SU-DHL-6 (cell line): ENCODE results near the gene FAT1.

Source experiments
- H2AFZ ChIP-seq: fragments of 200-600 bp; sonication (generic); 2 replicates; pipeline ENCODE4 v1.6.1; 2014; ENCODE audit warnings: low read depth, mild to moderate bottlenecking, moderate library complexity, mixed read lengths, antibody characterized with exemption, low read length; ENCODE audit not compliant: severe bottlenecking
- H3F3A ChIP-seq: fragments of 200-600 bp; shearing (Covaris generic); 2 replicates; pipeline ENCODE4 v1.6.0; 2016; ENCODE audit warnings: antibody characterized with exemption, mild to moderate bottlenecking; ENCODE audit not compliant: insufficient read depth
- H3K27ac ChIP-seq: fragments of 200-600 bp; sonication (generic); 2 replicates; pipeline ENCODE4 v1.5.1; 2016; ENCODE audit warnings: low read depth, mild to moderate bottlenecking, low read length, moderate library complexity, mixed read lengths
- H3K27me3 ChIP-seq: fragments of 200-600 bp; sonication (generic), shearing (Covaris generic); 2 replicates; pipeline ENCODE4 v1.6.0; 2014; ENCODE audit warnings: mild to moderate bottlenecking, low read length
- H3K36me3 ChIP-seq: fragments of 200-600 bp; sonication (generic); 2 replicates; pipeline ENCODE4 v1.6.1; 2014; ENCODE audit warnings: mild to moderate bottlenecking, low read length, mixed read lengths
- H3K4me2 ChIP-seq: fragments of 300-600, 200-600 bp; shearing (Covaris generic), sonication (generic); 2 replicates; pipeline ENCODE4 v1.6.0; 2014; ENCODE audit warnings: low read length, low read depth, mild to moderate bottlenecking; ENCODE audit not compliant: poor library complexity, severe bottlenecking
- H3K4me3 ChIP-seq: fragments of 200-600 bp; sonication (generic); 2 replicates; pipeline ENCODE4 v1.5.1; 2014; ENCODE audit warnings: antibody characterized with exemption, low read length, mild to moderate bottlenecking, mixed read lengths; ENCODE audit not compliant: insufficient read depth, poor library complexity, severe bottlenecking
- H3K79me2 ChIP-seq: fragments of 200-600 bp; sonication (generic); 2 replicates; pipeline ENCODE4 v1.6.1; 2014; ENCODE audit warnings: mild to moderate bottlenecking, low read length, moderate library complexity; ENCODE audit not compliant: insufficient read depth
- H3K9ac ChIP-seq: fragments of 200-600 bp; sonication (generic); 2 replicates; pipeline ENCODE4 v1.7.0; 2014; ENCODE audit warnings: mild to moderate bottlenecking, low read length
- H3K9me2 ChIP-seq: fragments of 200-600 bp; sonication (generic); replicated peaks from 2 replicates; pipeline ENCODE4 v1.6.1; 2014; ENCODE audit warnings: low read length; ENCODE audit not compliant: insufficient read depth
- H3K9me3 ChIP-seq: fragments of 200-600 bp; sonication (generic); 2 replicates; pipeline ENCODE4 v1.6.1; 2014; ENCODE audit warnings: low read length, mixed read lengths; ENCODE audit not compliant: insufficient read depth
- H4K20me1 ChIP-seq: fragments of 200-600 bp; sonication (generic); 2 replicates; pipeline ENCODE4 v1.6.1; 2014; ENCODE audit warnings: low read depth, mild to moderate bottlenecking, antibody characterized with exemption, low read length, moderate library complexity, mixed read lengths
- EZH2phosphoT487 ChIP-seq: fragments of 200-600 bp; sonication (generic), shearing (Covaris generic); conservative IDR thresholded peaks from 2 replicates; pipeline ENCODE4 v1.6.1; 2018; ENCODE audit warnings: mild to moderate bottlenecking, antibody characterized with exemption, low read length, moderate library complexity, mixed read lengths
- TF ChIP-seq, protein P1 (sequence below): fragments of 200-600 bp; sonication (generic); IDR thresholded peaks from one replicate; pipeline ENCODE4 v1.5.1; 2017; ENCODE audit warnings: antibody characterized with exemption, mild to moderate bottlenecking, low read length, moderate library complexity; ENCODE audit not compliant: insufficient read depth, poor library complexity, severe bottlenecking

Gene FAT1

DNA sequence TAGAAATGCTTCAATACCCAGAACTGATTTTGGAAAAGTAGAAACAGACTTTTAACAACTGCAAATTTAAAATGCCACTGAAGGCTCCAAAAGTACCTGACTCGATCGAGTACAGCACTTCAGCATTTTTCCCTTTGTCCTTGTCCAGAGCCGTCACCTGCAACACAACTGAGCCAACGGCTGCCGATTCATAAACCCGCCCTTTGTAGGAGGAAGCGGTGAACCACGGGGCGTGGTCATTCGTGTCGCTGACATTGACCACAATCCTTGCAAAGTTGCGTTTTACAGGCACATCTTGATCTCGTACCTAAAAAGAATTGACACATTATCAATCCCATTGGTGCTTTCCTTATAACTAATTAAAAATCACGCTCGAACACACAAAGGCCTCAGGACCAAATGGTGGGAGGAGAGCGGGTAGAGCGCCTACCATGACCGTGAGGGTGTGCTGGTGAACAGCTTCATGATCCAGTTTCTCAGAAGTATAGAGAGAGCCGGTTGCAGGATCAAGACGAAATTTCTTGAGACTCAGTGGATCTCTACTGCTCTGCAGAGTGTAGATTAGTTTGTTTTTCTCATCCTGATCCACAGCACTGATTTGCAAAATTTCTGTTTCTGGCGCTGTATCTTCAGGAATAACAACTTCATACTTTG is 95.5 kb downstream of the FAT1 start:
- no peaks in the 10 kb centered on the region for H3F3A ChIP-seq
- no peak overlapping the region for H3K4me2 ChIP-seq
- no peaks in the 10 kb centered on the region for H3K79me2 ChIP-seq
- no peaks in the 10 kb centered on the region for H3K9me3 ChIP-seq
- no peaks in the 10 kb centered on the region for H3K27me3 ChIP-seq
- no peak overlapping the region for H3K27ac ChIP-seq
- H2AFZ ChIP-seq = no peak overlapping the region
- H3K9me2 ChIP-seq = no peaks in the 10 kb centered on the region
- H3K4me3 ChIP-seq = no peak overlapping the region
- no peaks in the 10 kb centered on the region for H4K20me1 ChIP-seq
- H3K36me3 ChIP-seq = no peaks in the 10 kb centered on the region
- TF ChIP-seq, protein P1, sequence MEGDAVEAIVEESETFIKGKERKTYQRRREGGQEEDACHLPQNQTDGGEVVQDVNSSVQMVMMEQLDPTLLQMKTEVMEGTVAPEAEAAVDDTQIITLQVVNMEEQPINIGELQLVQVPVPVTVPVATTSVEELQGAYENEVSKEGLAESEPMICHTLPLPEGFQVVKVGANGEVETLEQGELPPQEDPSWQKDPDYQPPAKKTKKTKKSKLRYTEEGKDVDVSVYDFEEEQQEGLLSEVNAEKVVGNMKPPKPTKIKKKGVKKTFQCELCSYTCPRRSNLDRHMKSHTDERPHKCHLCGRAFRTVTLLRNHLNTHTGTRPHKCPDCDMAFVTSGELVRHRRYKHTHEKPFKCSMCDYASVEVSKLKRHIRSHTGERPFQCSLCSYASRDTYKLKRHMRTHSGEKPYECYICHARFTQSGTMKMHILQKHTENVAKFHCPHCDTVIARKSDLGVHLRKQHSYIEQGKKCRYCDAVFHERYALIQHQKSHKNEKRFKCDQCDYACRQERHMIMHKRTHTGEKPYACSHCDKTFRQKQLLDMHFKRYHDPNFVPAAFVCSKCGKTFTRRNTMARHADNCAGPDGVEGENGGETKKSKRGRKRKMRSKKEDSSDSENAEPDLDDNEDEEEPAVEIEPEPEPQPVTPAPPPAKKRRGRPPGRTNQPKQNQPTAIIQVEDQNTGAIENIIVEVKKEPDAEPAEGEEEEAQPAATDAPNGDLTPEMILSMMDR = no peak
- TF ChIP-seq EZH2phosphoT487 = no peak
- H3K9ac ChIP-seq = no peak overlapping the region

DNA sequence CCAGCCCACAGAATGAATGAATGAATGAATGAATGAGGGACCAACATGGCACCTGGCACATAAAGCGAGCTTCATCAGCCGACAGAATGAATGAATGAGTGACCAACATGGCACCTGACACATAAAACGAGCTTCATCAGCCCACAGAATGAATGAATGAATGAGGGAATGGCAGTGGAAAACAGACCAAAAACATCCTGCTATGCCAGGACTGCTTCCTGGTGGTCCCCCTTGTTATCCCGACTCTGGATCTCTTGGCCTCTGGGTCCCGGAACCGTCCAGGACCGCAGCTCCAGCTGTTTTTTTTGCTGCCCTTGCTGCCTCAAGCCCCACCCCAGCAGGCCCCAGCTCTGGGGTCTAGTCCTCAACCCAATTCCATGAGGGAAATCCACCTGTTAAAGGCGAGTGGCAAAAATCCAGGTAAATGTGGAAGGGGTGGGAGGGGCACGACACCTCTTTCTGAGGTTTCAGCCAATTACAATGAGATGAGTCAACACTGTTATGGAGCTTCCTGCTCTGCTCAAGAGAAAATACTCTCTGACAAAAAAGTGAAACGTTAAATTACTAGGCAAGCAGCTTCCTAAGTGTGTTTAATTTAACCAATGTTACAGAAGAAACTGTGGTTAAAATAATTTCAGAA is 96.3 kb downstream of the FAT1 start:
- no peak overlapping the region for H3K9ac ChIP-seq

DNA sequence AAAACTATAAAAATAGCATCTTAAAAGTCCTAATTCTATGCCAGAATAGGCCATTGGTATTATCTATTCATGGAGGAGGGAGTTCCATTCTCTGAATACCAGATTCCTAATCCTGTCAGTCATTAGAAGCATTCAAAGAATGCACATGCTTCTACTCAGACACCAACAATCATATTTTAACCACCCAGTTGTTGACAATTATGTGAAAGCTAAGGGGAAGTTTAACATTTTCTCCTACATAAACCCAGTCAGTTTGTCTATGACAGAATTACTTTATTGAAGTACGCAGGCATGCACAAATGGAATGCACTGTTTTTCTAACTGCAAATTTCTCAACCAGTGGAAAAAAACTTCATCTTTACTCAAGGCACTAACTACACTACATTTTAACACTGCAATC is 98.7 kb downstream of the FAT1 start:
- H2AFZ ChIP-seq = no peak overlapping the region
- no peak for TF ChIP-seq EZH2phosphoT487
- TF ChIP-seq, protein P1 = no peak
- no peak overlapping the region for H3K9ac ChIP-seq
- H3K9me3 ChIP-seq = no peaks in the 10 kb centered on the region
- H4K20me1 ChIP-seq = no peaks in the 10 kb centered on the region
- no peaks in the 10 kb centered on the region for H3F3A ChIP-seq
- no peak overlapping the region for H3K27ac ChIP-seq
- no peak overlapping the region for H3K4me2 ChIP-seq
- no peaks in the 10 kb centered on the region for H3K27me3 ChIP-seq
- H3K79me2 ChIP-seq = no peaks in the 10 kb centered on the region
- H3K9me2 ChIP-seq = no peaks in the 10 kb centered on the region
- H3K4me3 ChIP-seq = no peak overlapping the region
- no peaks in the 10 kb centered on the region for H3K36me3 ChIP-seq

More for the DNA sequence above, 96.3 kb downstream of the FAT1 start:
- no peaks in the 10 kb centered on the region for H3K9me3 ChIP-seq
- H3K27me3 ChIP-seq = no peaks in the 10 kb centered on the region
- H3K9me2 ChIP-seq = no peaks in the 10 kb centered on the region
- no peaks in the 10 kb centered on the region for H4K20me1 ChIP-seq
- H3K79me2 ChIP-seq = no peaks in the 10 kb centered on the region
- H3F3A ChIP-seq = no peaks in the 10 kb centered on the region
- no peak for TF ChIP-seq EZH2phosphoT487
- TF ChIP-seq, protein P1 = no peak
- H3K4me3 ChIP-seq = no peak overlapping the region
- no peak overlapping the region for H3K27ac ChIP-seq
- no peaks in the 10 kb centered on the region for H3K36me3 ChIP-seq
- H3K4me2 ChIP-seq = no peak overlapping the region
- H2AFZ ChIP-seq = no peak overlapping the region
